ENCODE results near the gene TMTC3.
"Not testable (repeated sequence)": the region's sequence is repeated elsewhere in the genome, so short reads cannot be mapped to it uniquely, and the experiment has no call there.

The TMTC3 gene

GRCh38 chr12:88208661-88209060, 66.6 kb downstream of the TMTC3 start:
- DNase-seq (ENCODE audit: low spot score) (no peak), ATAC-seq (ENCODE audit: low read depth) (no peak)
- no peaks in the 10 kb centered on the region for H3K27me3 ChIP-seq (ENCODE audit: insufficient read depth, poor library complexity, severe bottlenecking)
- H3K4me3 ChIP-seq (ENCODE audit: severe bottlenecking), result no peak overlapping the region
- H3K36me3 ChIP-seq (ENCODE audit: low read depth), result no peaks in the 10 kb centered on the region
- H3K27ac ChIP-seq (ENCODE audit: poor library complexity, severe bottlenecking), result no peak overlapping the region
- TF ChIP-seq CTCF (IDR thresholded peaks at IDR 0.05; ENCODE audit: poor library complexity, severe bottlenecking), result no peak
- no peaks in the 10 kb centered on the region for H3K9me3 ChIP-seq (ENCODE audit: severe bottlenecking)
- H3K4me1 ChIP-seq (ENCODE audit: insufficient read depth, poor library complexity, severe bottlenecking), result no peaks in the 10 kb centered on the region

GRCh38 chr12:88210311-88210710, 68.2 kb downstream of the TMTC3 start:
- not testable (repeated sequence) for H3K4me1 ChIP-seq (ENCODE audit: insufficient read depth, poor library complexity, severe bottlenecking); H3K9me3 ChIP-seq (ENCODE audit: severe bottlenecking); H3K4me3 ChIP-seq (ENCODE audit: severe bottlenecking); H3K27ac ChIP-seq (ENCODE audit: poor library complexity, severe bottlenecking); H3K27me3 ChIP-seq (ENCODE audit: insufficient read depth, poor library complexity, severe bottlenecking); H3K36me3 ChIP-seq (ENCODE audit: low read depth); ATAC-seq (ENCODE audit: low read depth); DNase-seq (ENCODE audit: low spot score)

GRCh38 chr12:88218293-88218692, 76.2 kb downstream of the TMTC3 start:
- Histone ChIP-seq H3K4me3 (ENCODE audit: severe bottlenecking) (no peak overlapping the region), H3K27ac (ENCODE audit: poor library complexity, severe bottlenecking) (no peak overlapping the region), H3K36me3 (ENCODE audit: low read depth) (no peaks in the 10 kb centered on the region), H3K4me1 (ENCODE audit: insufficient read depth, poor library complexity, severe bottlenecking) (no peaks in the 10 kb centered on the region), H3K9me3 (ENCODE audit: severe bottlenecking) (peaks cover 3% of the 10 kb centered on the region), H3K27me3 (ENCODE audit: insufficient read depth, poor library complexity, severe bottlenecking) (no peaks in the 10 kb centered on the region)
- DNase-seq (ENCODE audit: low spot score) (no peak), ATAC-seq (ENCODE audit: low read depth) (no peak)
- no peak for TF ChIP-seq CTCF (IDR thresholded peaks at IDR 0.05; ENCODE audit: poor library complexity, severe bottlenecking)

GRCh38 chr12:88219861-88220260, 77.8 kb downstream of the TMTC3 start:
- Histone ChIP-seq H3K27me3 (ENCODE audit: insufficient read depth, poor library complexity, severe bottlenecking) (no peaks in the 10 kb centered on the region), H3K36me3 (ENCODE audit: low read depth) (no peaks in the 10 kb centered on the region), H3K9me3 (ENCODE audit: severe bottlenecking) (peaks cover 3% of the 10 kb centered on the region), H3K4me1 (ENCODE audit: insufficient read depth, poor library complexity, severe bottlenecking) (no peaks in the 10 kb centered on the region), H3K4me3 (ENCODE audit: severe bottlenecking) (no peak overlapping the region), H3K27ac (ENCODE audit: poor library complexity, severe bottlenecking) (no peak overlapping the region)
- no peak for TF ChIP-seq CTCF (IDR thresholded peaks at IDR 0.05; ENCODE audit: poor library complexity, severe bottlenecking)
- ATAC-seq (ENCODE audit: low read depth) (no peak), DNase-seq (ENCODE audit: low spot score) (no peak)

- Histone ChIP-seq H3K9me3 (ENCODE audit: severe bottlenecking) (peaks cover 3% of the 10 kb centered on the region), H3K27me3 (ENCODE audit: insufficient read depth, poor library complexity, severe bottlenecking) (no peaks in the 10 kb centered on the region), H3K36me3 (ENCODE audit: low read depth) (no peaks in the 10 kb centered on the region), H3K27ac (ENCODE audit: poor library complexity, severe bottlenecking) (no peak overlapping the region), H3K4me3 (ENCODE audit: severe bottlenecking) (no peak overlapping the region), H3K4me1 (ENCODE audit: insufficient read depth, poor library complexity, severe bottlenecking) (no peaks in the 10 kb centered on the region)
- ATAC-seq (ENCODE audit: low read depth), result no peak
- TF ChIP-seq CTCF (IDR thresholded peaks at IDR 0.05; ENCODE audit: poor library complexity, severe bottlenecking), result no peak
- DNase-seq (ENCODE audit: low spot score), result no peak
Measured at GRCh38 chr12:88223519-88223918, 81.4 kb downstream of the TMTC3 start.
